ENCODE measurements around the gene MACROD2. TPM values are rescaled to one million over a fixed set of nuclear protein-coding genes. Genes with fewer than 3 reads are reported as not detected.
"Not testable (repeated sequence)": the region's sequence is repeated elsewhere in the genome, so short reads cannot be mapped to it uniquely, and the experiment has no call there.

MACROD2 gene
- polyA plus RNA-seq, 3 donors: 12.8 to 13.4 (median 13.2) TPM

DNA sequence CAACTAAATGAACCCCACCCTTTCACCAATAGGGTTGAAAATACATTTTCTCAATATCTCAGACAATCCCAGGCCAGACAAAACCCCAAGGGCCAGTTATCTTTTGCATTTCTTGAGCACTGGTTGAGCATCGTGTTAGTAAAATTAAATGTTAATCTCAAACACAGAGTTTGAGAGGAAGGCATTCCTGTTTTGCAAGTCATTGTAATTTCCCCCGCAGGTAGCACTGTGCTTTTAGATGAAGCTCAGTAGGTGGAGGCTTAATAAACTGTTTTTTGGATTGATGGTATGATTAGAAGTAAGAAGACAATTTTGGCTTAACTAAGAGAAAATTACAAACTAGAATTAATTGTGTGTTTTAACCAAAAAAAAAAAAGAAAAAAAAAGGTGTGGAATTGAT, 1340.7 kb downstream of the MACROD2 start:
- no peak for DNase-seq

DNA sequence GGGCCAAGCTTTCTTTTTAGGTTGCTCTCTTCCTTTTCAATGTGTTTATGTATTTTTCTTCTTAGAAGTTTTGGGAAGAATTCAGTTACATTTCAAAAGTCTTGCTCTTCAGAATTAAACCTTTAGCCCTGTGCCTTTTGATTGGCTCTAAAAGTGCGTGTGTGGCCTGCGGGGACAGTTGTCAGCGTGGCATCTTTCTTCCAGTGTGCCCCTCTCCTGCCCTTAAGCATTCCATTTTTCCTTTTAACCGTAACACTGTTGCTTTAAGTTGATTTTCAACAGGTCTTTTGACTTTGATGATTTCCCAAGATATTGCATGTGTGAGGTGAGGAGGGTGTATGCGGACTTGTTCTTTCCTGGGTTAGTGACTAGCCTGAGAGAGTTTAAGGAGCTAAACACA, 1341.2 kb downstream of the MACROD2 start:
- no peak for DNase-seq

DNA sequence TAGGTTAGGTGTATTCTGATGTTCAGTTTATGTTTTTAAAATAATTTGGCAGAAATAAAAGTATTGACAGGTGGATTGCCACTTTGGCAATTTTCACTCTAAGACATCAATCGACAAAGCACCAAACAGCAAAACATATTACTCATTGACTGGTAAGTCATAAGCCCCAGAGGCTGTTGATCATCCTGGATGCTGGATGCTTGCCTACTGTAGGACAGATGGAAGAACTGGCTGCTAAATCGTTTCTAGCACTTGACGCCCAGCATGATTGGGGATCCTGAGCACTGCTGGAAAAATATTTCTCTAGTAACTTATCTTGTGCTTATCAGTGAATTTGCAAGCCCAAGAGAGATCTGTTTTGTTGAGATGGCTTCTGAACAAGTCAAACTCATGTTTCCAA, 1343.9 kb downstream of the MACROD2 start:
- DNase-seq: no peak

DNA sequence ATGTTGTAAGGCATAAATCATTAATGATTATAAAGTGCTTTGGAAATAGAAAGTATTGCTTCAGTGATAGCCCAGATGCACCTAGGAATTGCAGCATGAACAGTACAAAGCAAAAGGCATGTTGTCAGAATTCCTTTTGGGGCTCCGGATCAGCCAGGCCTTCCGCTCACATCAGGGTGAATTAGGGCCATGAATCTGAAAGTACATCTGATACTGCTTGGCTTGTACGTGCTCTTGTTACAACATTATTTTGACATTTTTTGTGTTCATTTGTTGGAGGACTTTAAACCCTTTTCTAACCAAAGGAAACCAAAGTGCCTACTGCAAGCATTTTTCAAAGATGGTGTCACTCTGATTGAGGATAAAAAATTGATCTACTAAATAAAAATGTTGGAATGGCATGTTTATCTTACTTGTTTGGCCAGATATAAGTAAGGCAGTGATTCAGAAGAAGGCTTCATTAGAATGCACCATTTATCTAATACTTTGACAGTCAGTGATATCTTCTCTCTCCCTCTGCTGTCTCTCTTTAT, 1347.7 kb downstream of the MACROD2 start:
- no peak for DNase-seq

DNA sequence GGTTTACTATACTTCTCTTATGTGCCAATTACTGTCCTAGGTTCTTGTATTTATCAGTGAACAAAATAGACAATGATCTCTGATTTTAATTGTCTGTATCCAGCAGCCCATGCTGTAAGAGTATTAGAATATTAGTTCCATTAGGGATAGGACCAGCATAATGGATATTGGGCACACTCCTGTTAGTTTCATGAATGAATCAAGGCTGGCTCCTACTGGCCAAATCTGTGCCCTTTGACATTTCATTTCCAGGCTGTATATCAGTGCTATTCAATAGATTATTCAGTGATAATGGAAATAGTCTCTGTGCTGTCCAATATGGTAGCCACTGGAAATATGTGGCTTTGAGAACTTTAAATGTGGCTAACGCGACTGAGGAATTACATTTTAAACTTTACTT, 1350.0 kb downstream of the MACROD2 start:
- DNase-seq: no peak

DNA sequence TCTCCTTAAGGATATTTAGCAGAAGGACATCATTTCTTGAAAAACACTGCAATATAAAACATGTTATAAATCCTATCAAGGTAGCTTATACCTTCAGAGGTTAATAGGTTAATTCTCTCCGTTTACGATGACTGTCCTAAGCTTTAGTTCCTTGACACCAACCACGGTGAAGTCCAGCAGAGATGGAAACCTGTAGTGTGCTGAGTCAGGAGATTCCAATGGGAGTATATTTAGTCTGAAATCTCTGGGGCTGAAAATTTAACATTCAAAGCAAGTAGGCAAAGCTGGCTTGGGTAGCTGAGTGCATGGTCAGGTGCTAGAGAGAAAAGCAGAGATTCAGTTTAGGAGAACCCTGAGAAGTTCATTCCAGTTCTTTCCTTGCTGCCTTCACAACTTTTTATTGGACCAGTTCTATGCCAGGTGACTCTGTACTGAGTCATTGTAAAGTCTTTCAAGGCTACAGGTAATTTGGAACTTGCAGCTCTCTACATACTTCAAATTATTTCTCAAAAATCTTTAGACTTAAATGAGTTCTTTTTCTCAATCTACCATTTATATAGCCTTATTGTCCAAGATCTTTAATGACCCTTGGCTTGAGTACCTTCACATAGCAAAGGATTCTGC, 1351.5 kb downstream of the MACROD2 start:
- no peak for DNase-seq

DNA sequence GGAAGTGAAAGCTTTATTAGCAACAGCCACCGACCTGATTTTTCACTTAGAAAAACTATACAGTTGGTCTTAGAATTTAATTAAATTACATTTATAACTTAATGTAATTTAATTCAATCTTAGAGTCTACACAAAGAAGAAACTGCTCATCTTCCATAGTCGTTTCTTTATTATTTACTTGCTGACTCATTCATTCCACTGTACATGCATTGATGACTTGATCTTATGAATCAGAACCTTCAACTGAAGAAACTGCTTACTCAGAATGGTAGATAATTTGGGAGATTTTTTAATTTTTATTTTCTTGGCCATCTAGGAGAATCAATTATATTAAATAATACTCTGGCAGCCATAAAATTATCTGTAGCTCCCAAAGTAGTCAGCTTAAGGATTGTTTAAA, 1363.7 kb downstream of the MACROD2 start:
- no peak for DNase-seq

DNA sequence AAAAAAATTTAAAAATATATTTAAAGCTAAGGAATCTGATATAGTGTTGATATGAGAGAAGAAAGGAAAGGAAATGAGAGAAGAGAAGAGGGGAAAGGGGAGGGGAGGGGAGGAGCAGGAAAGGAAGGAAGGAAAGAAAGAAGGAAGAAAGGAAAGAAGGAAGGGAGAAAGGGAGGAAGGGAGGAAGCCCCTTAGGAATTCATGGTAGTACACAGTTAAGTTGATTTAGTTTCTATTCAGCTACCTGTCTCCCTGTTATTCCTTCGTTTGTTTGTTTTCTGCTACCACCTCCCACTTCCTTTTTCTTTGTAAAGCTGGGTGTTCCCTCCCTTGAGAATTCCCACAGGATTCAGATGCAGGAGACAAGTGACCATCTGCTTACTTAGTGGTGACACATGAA, 1367.5 kb downstream of the MACROD2 start:
- DNase-seq: no peak

DNA sequence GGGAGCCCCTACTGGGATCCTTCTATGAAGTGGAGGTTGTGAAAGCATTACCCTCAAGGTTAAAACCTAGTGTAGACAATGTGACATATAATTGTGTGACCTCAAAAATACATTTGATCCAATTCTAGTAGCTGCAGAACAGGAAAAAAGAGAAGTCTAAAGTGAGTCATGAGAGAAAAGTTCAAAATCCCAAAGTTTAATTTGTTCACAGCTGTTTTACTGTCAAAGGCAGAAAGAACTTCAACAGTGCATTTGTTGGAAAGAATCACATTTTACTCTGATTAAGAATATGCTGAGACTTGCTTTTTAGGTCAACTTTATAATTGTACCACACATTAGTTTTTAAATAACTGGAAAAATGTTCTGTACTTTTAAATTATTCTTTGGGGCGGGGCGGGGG, 1369.5 kb downstream of the MACROD2 start:
- DNase-seq: no peak

DNA sequence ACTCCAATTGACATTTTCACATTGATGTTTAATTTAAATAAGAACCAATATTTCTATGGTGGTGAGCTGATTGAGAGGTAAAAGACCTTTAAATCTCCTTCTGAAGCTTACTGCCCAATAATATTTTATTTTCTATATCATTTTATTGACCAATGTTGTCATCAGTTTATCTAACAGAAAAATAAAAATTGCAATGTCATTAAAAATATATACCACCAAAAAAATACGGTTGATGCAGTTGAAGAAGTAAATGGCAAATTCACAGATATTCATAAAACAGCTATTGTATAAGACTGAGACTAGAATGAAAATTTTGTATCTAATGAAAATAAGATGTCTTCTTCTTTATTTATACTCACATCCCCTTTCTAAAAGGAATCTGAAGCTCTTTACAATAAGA, 1375.1 kb downstream of the MACROD2 start:
- DNase-seq: no peak

DNA sequence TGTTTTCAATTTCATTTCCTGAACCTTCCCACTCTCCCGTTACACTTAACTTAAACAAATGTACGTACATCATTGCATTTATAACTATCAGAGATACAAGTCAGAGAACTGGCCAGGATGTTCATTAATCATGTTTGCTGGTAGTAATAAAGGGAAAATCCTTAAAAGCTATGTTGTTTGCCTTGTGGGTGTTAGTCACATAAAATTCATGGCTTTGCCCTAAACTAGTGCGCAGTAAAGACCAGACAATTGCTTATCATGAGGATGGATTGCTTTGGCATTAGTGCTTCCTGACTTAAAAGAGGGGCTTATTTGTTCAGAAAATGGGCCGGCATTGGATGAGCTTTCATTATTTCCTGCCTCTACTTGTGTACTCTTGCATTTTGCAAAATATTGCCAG, 1379.4 kb downstream of the MACROD2 start:
- no peak for DNase-seq

DNA sequence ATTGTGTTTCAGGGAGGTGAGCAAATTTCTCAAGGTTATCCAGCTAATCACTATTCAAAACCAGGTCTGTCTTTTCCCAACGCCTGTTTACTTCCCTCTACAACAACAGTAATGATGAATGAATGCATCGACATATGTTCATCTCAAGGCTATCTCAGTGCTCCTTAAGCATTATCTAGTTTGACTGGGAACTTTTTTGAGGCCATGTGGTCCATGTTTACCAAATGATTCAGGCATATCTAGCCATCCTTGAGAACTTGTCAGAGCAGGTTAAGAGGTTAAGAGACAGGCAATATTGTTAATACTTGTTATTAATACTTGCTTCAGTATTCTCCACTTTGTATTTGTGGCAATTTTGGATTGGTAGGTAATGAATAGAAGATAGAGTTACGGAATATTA, 1380.5 kb downstream of the MACROD2 start:
- DNase-seq: no peak

DNA sequence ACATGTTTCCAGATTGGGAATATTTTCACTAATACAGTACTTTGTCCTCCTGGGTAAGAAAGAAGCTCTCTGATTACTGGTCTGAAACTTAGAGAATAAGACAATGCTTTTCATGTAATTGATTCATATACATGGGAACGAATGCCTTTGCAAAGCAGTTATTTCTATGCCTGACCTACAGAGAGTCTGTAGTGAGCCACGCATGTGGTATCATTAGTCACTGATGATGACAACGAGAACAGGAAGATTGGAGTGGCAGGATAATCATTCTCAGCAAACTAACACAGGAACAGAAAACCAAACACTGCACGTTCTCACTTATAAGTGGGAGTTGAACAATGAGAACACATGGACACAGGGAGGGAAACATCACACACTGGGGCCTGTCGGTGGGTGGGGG, 1382.3 kb downstream of the MACROD2 start:
- not testable (repeated sequence) for DNase-seq

DNA sequence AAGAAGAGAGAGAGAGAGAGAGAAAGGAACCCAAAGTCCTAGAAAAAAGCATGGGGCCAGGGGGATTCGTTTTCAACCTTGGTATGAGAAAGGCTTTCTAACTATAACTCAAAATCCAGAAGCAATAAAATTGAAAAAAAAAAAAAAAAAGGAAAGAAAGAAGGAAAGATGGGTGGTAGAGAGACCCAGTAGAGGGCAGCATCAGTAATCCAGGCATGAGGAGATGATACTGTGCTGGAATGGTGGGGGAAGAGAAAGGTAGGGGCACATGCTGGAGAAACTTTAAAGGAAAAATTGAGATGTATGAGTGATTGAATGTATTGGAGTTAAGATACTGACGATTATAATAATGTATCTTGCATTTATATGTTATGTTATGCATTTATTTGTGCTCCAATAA, 1382.8 kb downstream of the MACROD2 start:
- no peak for DNase-seq

DNA sequence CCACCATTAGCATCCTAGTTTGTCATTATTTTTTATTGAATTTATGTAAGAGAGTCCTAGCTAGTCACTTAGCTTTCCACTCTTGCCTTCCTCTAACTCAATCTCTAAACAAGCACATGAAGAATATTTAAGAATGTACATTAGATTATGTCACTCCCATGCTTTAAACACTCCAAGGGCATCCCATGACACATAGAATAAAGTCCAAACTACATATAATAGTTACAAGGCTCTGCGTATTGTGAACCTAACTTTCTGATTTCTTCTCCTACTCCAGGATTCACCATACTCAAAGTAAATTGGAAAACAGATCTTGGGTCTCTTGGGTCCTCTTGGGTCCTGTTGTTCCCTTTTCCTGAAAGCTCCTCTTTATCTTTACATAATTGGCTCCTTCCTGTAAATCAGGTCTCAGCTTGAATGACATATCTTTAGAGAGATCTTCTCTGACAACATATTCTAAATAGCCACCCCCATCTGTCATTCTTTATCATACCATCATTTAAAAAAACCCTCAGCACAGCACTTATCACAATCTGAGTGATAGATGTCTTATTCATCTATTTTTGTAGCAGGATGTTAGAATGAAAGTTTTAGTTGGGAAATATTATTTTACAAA, 1384.5 kb downstream of the MACROD2 start:
- no peak for DNase-seq

DNA sequence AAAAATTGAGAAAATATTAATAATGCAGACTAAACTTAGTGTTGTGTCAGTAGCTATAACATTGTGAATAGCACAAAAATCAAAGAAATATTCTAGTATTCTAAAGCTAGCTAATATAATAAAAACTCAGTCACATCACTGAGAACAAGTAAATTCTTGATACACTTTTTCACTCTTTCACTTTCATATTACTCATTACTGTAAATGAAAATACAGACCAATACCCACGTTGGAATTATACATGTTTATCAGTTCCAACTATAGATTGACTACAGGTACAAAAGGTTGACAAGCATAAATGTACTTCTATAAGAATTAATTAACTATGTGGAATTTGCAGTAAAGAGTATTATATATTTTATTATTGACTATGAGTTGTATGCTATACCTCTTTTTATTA, 1385.5 kb downstream of the MACROD2 start:
- no peak for DNase-seq

DNA sequence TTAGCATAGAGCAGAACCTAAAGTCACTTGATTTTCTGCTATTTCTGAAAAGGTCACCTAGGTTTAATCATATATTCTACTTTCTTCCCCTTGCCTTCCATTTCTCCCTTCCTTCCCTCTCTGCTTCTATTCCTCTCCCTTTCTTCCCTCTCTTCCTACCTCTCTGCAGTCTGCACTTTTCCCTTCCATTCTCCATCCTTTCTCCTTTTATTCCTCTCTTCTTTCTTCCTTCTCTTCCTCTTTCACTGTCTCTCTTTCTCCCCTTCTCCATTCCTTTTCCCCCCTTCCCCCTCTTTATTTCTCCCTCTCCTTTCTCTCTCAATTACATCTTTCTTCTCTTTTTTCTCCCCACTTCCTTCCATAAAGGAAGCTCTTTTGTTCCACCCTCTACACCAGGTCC, 1391.9 kb downstream of the MACROD2 start:
- DNase-seq: no peak

DNA sequence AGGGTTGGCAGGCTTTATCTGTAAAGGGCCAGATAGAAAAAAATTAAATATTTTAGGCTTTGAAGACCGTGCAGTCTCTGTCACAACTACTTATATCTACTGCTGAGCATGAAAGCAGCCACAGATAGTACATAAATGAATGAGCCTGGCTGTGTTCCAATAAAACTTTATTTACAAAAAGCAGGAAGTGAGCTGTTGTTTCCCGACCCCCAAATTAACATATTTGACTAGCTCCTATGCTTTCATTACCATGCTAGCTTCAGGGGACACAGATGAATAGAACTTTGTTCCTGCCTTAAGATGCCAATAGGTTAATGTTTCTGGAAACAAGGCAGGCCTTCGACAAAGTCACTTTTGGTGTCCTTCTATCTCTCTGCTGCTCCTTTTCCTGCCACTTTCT, 1400.1 kb downstream of the MACROD2 start:
- DNase-seq: no peak

DNA sequence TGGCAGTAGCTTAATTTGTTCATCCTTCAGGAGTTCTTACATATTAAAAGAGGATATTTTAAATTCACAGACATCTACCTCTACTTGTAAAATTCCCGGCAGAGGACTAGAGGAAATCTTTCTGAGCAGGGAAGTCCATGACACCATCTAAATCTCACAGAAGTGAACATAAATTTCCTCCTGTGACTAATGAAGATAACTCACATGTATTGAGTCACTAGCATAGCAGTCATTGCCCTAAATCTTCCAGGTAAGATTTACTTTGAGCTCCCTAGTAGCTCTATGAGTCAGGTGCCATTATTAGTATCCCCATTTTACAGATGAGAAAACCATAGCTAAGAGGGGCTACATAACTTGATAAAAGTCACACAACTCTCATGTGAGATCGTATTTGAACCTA, 1400.7 kb downstream of the MACROD2 start:
- no peak for DNase-seq

DNA sequence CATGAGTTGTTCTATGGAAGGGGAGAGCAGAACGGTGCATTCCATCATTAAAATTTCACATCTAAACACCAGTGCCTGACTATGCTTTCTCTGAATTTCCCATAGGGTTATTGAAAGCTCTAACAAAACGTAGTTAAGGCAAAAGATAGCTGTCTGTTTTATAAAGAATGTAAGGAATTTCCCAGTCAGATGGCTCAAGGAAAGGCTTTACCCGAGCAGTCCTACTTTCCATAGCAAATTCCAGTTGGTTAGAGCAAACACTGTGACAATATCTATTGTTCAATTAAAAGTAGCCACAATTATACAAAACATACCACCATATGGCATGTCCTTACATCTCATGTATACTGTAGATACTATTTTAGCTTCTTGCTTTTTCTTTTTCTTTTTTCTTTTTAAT, 1401.6 kb downstream of the MACROD2 start:
- no peak for DNase-seq

DNA sequence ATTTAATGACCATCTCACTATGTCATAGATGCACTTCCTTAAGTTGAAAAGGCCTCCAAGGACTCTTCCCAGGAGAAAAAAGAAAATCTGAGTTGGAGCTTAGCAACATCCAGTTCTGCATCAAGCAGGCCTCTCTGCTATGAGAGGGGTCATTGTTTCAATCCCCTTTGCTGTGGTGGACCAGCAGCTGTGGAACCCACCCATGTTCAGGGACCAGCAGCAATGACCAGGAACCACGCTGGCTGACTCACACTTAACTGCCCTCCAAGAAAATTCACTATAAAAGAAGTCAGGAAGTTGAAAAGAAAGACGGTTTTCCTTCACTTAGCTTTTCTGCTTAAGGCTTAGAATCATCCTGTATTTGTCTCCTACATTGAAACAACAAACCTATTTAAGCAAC, 1404.5 kb downstream of the MACROD2 start:
- no peak for DNase-seq

DNA sequence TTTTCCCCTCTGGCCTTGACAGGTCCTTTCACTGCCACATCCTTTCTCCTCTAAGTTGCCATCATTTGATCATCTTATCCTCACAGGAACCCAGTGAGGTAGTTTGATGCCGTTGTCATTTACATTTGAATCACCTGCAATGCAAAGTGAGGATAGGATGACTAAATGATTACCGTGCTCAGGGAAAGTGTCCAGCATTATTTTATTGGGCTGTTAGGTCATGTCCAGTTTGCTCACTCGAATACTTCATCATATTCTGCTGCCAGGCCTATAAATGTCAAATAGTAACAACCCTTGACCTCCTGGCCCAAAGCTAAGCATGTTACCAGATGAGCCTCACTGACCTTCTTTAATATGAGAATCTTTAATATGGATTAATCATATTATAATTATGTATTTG, 1410.8 kb downstream of the MACROD2 start:
- no peak for DNase-seq

DNA sequence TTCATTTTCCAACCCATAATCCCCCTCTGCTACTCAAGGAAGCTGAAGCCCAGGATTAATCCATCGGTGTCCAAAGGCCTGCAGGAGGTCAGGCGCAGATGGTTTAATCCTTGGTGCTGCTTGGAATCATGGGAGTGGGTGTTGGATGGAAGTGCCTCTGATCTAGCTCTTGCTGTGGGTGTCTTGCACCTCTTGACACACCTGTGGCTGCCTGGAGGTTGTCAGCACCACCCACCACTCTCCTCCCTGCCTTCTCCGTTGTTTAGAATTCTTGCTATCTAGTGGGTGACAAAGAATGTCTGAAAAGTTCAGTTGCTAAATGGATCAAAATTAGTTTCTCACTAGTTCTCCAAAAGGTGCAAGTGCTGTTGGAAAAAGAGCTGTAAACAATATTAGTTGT, 1416.5 kb downstream of the MACROD2 start:
- DNase-seq: no peak

DNA sequence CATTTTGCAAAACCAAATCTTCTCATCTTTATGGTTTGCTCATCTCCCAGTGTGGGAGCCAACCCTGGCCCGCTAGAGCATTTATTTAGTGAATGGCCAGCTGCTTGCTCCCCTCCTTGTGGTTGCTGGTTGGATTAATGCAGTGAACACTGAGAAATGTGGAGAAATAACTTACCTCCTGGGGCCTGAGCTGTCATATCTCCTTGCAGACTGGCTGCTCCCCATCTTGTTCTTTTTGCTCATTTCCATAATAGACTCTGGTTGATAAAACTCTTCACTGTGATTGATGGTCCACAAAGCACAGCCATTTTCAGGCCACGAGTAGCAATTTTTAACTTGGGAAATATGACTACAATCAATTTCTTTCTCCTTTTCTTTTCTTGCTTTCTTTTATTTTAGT, 1420.6 kb downstream of the MACROD2 start:
- no peak for DNase-seq

Measured in renal pelvis (tissue), 4 donors.